Lung (tissue), 12 donors: ENCODE data around the gene FRMD4A. TPM values are rescaled to one million over a fixed set of nuclear protein-coding genes. Genes with fewer than 3 reads are reported as not detected.

Experiments
- ATAC-seq: fragments of 200-7000 bp; cut with Tn5 transposase; one replicate; pipeline ENCODE4 v1.9.1; 2020; ENCODE audit warnings: moderate number of reproducible peaks; ENCODE audit not compliant: insufficient read depth, low FRiP score
- DNase-seq, 3 donors: peaks; one replicate each; pipeline ENCODE4 v3.0.0-alpha.2; 2013 to 2017
- H3K27ac ChIP-seq, 2 donors: one replicate each; pipeline ENCODE4 v1.5.1; 2013; ENCODE audit warnings: mild to moderate bottlenecking in 2 of 2, moderate library complexity in 2 of 2, control low read depth in 1 of 2, inconsistent platforms in 1 of 2, low read depth in 1 of 2, low read length in 1 of 2
- H3K27me3 ChIP-seq, 3 donors: one replicate each; pipeline ENCODE4 v1.5.1; 2013; ENCODE audit warnings: low read length in 2 of 3; ENCODE audit not compliant: control insufficient read depth in 3 of 3, insufficient read depth in 3 of 3
- H3K36me3 ChIP-seq, 4 donors: one replicate each; pipeline ENCODE4 v1.5.1; 2013; ENCODE audit warnings: low read length in 4 of 4, mild to moderate bottlenecking in 1 of 4, moderate library complexity in 1 of 4; ENCODE audit not compliant: control insufficient read depth in 4 of 4, insufficient read depth in 4 of 4
- H3K4me1 ChIP-seq, 5 donors: one replicate each; pipeline ENCODE4 v1.5.1; 2013; ENCODE audit warnings: low read length in 5 of 5, mild to moderate bottlenecking in 2 of 5, moderate library complexity in 1 of 5; ENCODE audit not compliant: control insufficient read depth in 5 of 5, insufficient read depth in 5 of 5
- H3K4me3 ChIP-seq: one replicate; pipeline ENCODE4 v1.5.1; 2013; ENCODE audit warnings: mild to moderate bottlenecking, control low read depth, moderate library complexity
- H3K9ac ChIP-seq, 2 donors: one replicate each; pipeline ENCODE4 v1.5.1; 2013; ENCODE audit warnings: low read length in 2 of 2, control low read depth in 1 of 2; ENCODE audit not compliant: insufficient read depth in 1 of 2
- H3K9me3 ChIP-seq, 4 donors: one replicate each; pipeline ENCODE4 v1.5.1; 2013; ENCODE audit warnings: low read length in 3 of 4, mild to moderate bottlenecking in 1 of 4, moderate library complexity in 1 of 4; ENCODE audit not compliant: control insufficient read depth in 4 of 4, insufficient read depth in 3 of 4
- CTCF ChIP-seq: IDR thresholded peaks from 2 replicates; pipeline ENCODE4 v1.5.1; 2012; ENCODE audit warnings: mild to moderate bottlenecking; ENCODE audit errors: control extremely low read depth, extremely low read depth
- WGBS, 2 donors: extraction: QIAGEN DNeasy Blood & Tissue Kit; methylation state at CpG; one replicate each; pipeline ENCODE4 v1.1.7; 2013; 5-methylcytosine and 5-hydroxymethylcytosine counted together
- polyA plus RNA-seq, 2 donors: library from polyadenylated mRNA; stranded (reverse); fragments of 200-250 nt; gene quantifications; one replicate each; pipeline ENCODE4 v1.2.1, GENCODE V29; 2013
- total RNA-seq, 2 donors: library from RNA; depleted of rRNA in 1 of 2; stranded (reverse); fragments of >200 nt in 1 of 2; gene quantifications; one replicate each; pipeline ENCODE4 v1.2.1, GENCODE V29; 2014 to 2021
- donor health status: control.
- donor health status: control.
- donor health status: Bipolar disorder and iron deficiency.
- donor health status: healthy.
- donor health status: DM: yes; HTN: yes; CAD: no.

FRMD4A gene
- total and polyA plus RNA-seq, 4 donors = 12.0 to 64.5 (median 29.3) TPM

GRCh38 chr10:14377591-14378175 is 47.0 kb upstream of the FRMD4A start:
- WGBS, 2 donors = 85 to 89% methylated on average over 4 of the region's 4 CpGs
- no peaks in the 10 kb centered on the region for H3K9me3 ChIP-seq
- no peaks in the 10 kb centered on the region for H3K27me3 ChIP-seq
- no peaks in the 10 kb centered on the region for H3K36me3 ChIP-seq
- DNase-seq (no peak), ATAC-seq (no peak)
- H3K27ac ChIP-seq = no peak overlapping the region
- no peak for TF ChIP-seq CTCF
- no peak overlapping the region for H3K9ac ChIP-seq
- H3K4me1 ChIP-seq = peaks cover 0 to 1% (median 0%) of the 10 kb centered on the region in 5 donors
- H3K4me3 ChIP-seq = no peak overlapping the region

- WGBS, 2 donors = 60 to 65% methylated on average over 5 of the region's 5 CpGs
- no peak overlapping the region for H3K4me3 ChIP-seq
- ATAC-seq = no peak
- no peaks in the 10 kb centered on the region for H3K36me3 ChIP-seq
- no peaks in the 10 kb centered on the region for H3K9me3 ChIP-seq
- H3K9ac ChIP-seq = no peak overlapping the region
- H3K27me3 ChIP-seq = no peaks in the 10 kb centered on the region
- H3K27ac ChIP-seq = no peak overlapping the region
- H3K4me1 ChIP-seq = peaks cover 0 to 1% (median 0%) of the 10 kb centered on the region in 5 donors
- DNase-seq = peak in 1 of 3 donors; percentile 32
- TF ChIP-seq CTCF = no peak
Measured at GRCh38 chr10:14374745-14375445, 44.2 kb upstream of the FRMD4A start.

- Histone ChIP-seq H3K27ac (no peak overlapping the region), H3K36me3 (no peaks in the 10 kb centered on the region), H3K9me3 (no peaks in the 10 kb centered on the region), H3K27me3 (no peaks in the 10 kb centered on the region), H3K9ac (no peak overlapping the region), H3K4me3 (no peak overlapping the region), H3K4me1 (peaks cover 0 to 1% (median 0%) of the 10 kb centered on the region in 5 donors)
- DNase-seq (no peak), ATAC-seq (no peak)
- 84 to 88% methylated on average over 4 of the region's 4 CpGs for WGBS, 2 donors
- TF ChIP-seq CTCF = no peak
Measured at GRCh38 chr10:14372606-14373005, 41.9 kb upstream of the FRMD4A start.
